ENCODE measurements around the gene PIR. TPM values are rescaled to one million over a fixed set of nuclear protein-coding genes. Genes with fewer than 3 reads are reported as not detected.

Gene PIR
- total RNA-seq, 2 donors from 2014 or later, result 8.9 to 20.1 TPM

DNA sequence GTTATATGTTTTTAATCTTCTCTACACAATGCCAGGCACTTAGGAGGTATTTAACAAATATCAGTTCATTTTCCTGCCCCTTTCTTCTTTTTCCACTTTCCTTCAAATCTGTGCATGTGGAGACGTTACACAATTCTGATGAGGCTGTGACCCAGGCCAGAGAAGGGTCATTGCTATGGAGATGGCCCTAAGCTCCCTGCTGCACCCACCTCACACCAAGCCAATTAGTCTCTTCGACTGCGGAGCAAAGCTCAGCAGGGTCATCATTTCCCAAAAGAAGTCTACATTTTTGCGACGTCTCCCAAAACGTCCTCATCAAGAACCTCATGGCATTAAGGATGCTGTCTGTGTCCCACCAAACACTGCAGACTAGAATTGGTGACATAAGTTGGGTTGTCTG is 80.0 kb downstream of the PIR start:
- intact Hi-C loops (cut with DNase I), result no loop called here
- Histone ChIP-seq H3K27ac (no peak overlapping the region), H3K36me3 (no peaks in the 10 kb centered on the region), H3K9me3 (no peaks in the 10 kb centered on the region), H3K27me3 (replicated peaks; ENCODE audit: insufficient read depth) (no peaks in the 10 kb centered on the region), H3K4me3 (no peak overlapping the region), H3K4me1 (replicated peaks) (no peaks in the 10 kb centered on the region)
- DNase-seq (ENCODE audit: low spot score), result no peak
- WGBS, result 77% methylated on average over 6 of the region's 6 CpGs
- TF ChIP-seq, protein P1, sequence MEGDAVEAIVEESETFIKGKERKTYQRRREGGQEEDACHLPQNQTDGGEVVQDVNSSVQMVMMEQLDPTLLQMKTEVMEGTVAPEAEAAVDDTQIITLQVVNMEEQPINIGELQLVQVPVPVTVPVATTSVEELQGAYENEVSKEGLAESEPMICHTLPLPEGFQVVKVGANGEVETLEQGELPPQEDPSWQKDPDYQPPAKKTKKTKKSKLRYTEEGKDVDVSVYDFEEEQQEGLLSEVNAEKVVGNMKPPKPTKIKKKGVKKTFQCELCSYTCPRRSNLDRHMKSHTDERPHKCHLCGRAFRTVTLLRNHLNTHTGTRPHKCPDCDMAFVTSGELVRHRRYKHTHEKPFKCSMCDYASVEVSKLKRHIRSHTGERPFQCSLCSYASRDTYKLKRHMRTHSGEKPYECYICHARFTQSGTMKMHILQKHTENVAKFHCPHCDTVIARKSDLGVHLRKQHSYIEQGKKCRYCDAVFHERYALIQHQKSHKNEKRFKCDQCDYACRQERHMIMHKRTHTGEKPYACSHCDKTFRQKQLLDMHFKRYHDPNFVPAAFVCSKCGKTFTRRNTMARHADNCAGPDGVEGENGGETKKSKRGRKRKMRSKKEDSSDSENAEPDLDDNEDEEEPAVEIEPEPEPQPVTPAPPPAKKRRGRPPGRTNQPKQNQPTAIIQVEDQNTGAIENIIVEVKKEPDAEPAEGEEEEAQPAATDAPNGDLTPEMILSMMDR (IDR thresholded peaks at IDR 0.05), result no peak
- no peak for TF ChIP-seq POLR2A (IDR thresholded peaks at IDR 0.05)
- no peak for TF ChIP-seq POLR2AphosphoS5 (IDR thresholded peaks at IDR 0.05)

DNA sequence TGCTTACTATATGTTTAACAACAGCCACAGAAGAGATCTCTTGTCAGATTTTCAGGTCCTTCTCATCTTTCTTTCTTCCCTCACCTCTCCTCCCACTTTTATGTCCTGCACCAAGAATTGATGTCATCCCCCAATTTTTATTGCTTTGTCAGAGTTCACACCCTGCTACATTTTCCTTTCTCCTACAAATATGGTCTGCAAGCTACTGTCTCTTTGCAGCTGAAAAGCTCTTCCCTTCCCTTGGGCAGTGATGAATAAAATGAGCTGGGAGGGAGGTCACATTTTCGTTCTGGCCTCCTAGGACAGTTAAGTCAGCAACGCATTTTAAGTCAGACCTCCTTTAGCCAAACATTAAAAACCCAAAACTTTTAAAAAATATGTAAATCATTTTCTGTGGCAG is 82.2 kb downstream of the PIR start:
- H3K4me1 ChIP-seq (replicated peaks), result no peaks in the 10 kb centered on the region

DNA sequence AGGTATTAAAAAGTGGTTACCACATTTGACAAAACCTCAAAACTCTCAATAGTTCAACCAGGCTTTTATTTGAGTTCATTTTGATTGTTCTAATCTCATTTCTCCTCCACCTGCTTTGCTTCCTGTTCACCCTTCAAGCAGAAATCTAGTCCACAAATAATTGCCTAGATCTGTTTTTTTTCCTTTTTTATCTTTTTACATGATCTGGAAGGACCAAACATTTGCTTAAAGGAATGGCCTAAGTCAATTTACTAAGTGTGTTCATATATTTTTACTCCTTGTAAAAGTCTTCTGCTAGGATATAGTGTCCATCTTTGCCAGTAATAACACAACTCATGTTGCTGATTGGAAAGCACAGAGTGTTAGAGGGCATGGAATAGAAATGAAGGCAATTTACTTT is 82.7 kb downstream of the PIR start:
- Histone ChIP-seq H3K27ac (no peak overlapping the region), H3K9me3 (no peaks in the 10 kb centered on the region), H3K4me3 (no peak overlapping the region), H3K27me3 (replicated peaks; ENCODE audit: insufficient read depth) (no peaks in the 10 kb centered on the region), H3K4me1 (replicated peaks) (no peaks in the 10 kb centered on the region), H3K36me3 (no peaks in the 10 kb centered on the region)
- no peak for DNase-seq (ENCODE audit: low spot score)
- TF ChIP-seq POLR2A (IDR thresholded peaks at IDR 0.05) (no peak), POLR2AphosphoS5 (IDR thresholded peaks at IDR 0.05) (no peak)
- TF ChIP-seq, protein P1 (IDR thresholded peaks at IDR 0.05), result no peak
- intact Hi-C loops (cut with DNase I), result no loop called here

More for the DNA sequence above, 82.2 kb downstream of the PIR start:
- intact Hi-C loops (cut with DNase I), result no loop called here
- DNase-seq (ENCODE audit: low spot score), result no peak
- WGBS, result 49% methylated on average over 2 of the region's 2 CpGs
- Histone ChIP-seq H3K9me3 (no peaks in the 10 kb centered on the region), H3K27me3 (replicated peaks; ENCODE audit: insufficient read depth) (no peaks in the 10 kb centered on the region), H3K27ac (no peak overlapping the region), H3K36me3 (no peaks in the 10 kb centered on the region), H3K4me3 (no peak overlapping the region)
- TF ChIP-seq, protein P1 (IDR thresholded peaks at IDR 0.05), result no peak
- TF ChIP-seq POLR2AphosphoS5 (IDR thresholded peaks at IDR 0.05), result no peak
- TF ChIP-seq POLR2A (IDR thresholded peaks at IDR 0.05), result no peak

DNA sequence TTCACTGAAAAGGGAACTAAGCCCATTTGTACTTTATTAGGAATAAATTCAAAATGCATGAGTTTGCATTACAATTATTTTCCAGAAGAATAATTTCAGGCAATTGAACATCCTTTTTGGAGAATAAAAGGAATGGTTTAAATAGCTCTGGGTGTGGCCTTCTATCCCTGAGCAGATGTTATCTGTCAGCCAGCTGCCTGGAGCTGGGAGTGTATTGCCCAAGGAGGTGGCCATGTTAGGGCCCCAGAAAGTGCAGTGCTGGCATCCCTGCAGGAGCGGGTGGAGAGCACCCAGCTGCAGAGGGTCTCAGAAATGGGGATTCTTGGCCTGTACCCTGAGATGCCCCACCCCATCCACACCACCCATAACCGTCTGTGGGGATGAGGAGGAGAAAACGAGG is 87.3 kb downstream of the PIR start:
- H3K27ac ChIP-seq, result no peak overlapping the region
- 100% methylated on average over 1 of the region's 3 CpGs for WGBS
- no peaks in the 10 kb centered on the region for H3K4me1 ChIP-seq (replicated peaks)
- DNase-seq (ENCODE audit: low spot score), result no peak
- no peaks in the 10 kb centered on the region for H3K9me3 ChIP-seq
- intact Hi-C loops (cut with DNase I), result no loop called here
- no peak overlapping the region for H3K4me3 ChIP-seq
- no peaks in the 10 kb centered on the region for H3K27me3 ChIP-seq (replicated peaks; ENCODE audit: insufficient read depth)
- no peak for TF ChIP-seq POLR2AphosphoS5 (IDR thresholded peaks at IDR 0.05)
- TF ChIP-seq POLR2A (IDR thresholded peaks at IDR 0.05), result no peak
- TF ChIP-seq, protein P1 (IDR thresholded peaks at IDR 0.05), result no peak
- H3K36me3 ChIP-seq, result no peaks in the 10 kb centered on the region

DNA sequence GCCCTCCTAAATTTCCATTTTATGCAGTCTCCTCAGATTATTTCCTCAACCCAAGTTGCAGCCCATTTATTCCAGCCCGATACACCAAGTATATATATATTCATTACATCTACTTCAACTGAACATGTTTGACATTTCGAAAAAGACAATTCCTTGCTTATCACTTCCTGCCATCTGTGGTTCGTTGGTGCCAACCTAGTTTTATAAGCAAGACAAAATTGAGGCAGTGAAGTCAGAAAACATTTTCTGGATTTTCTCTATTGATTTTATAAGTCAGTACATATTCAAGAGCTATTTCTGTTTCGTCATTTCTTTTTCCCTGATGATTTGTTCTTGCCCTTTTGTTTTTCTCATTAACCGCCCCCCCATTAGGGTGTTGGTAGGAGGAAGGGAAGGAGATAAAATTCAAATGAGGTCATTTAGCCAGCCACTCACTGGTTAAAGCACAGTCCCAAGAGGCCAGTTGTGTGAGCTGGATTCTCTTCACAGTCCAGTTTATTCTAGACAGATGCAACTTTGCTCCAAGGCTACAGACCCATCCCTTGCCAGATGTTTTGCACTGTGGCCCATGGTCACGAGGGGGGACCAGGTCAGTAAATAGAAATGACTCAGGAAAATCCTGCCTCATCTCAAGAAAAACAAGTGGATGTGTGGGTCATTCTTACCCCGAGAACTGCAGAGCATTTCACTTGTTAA is 88.6 kb downstream of the PIR start:
- Histone ChIP-seq H3K4me3 (no peak overlapping the region), H3K27me3 (replicated peaks; ENCODE audit: insufficient read depth) (no peaks in the 10 kb centered on the region), H3K4me1 (replicated peaks) (no peaks in the 10 kb centered on the region), H3K36me3 (no peaks in the 10 kb centered on the region), H3K27ac (no peak overlapping the region), H3K9me3 (no peaks in the 10 kb centered on the region)
- DNase-seq (ENCODE audit: low spot score), result no peak
- 42% methylated on average over 7 of the region's 7 CpGs for WGBS
- no peak for TF ChIP-seq POLR2A (IDR thresholded peaks at IDR 0.05)
- TF ChIP-seq, protein P1 (IDR thresholded peaks at IDR 0.05), result no peak
- no peak for TF ChIP-seq POLR2AphosphoS5 (IDR thresholded peaks at IDR 0.05)
- intact Hi-C loops (cut with DNase I), result no loop called here
